SK-N-SH (cell line): Measurements from ENCODE around the gene NPAS3.

Source experiments
- EZH2phosphoT487 ChIP-seq: fragments of 200-600 bp; sonication (generic); IDR thresholded peaks from 2 replicates; pipeline ENCODE4 v1.6.1; 2017; ENCODE audit warnings: low read depth, mixed run types, mild to moderate bottlenecking, antibody characterized with exemption, moderate library complexity, borderline replicate concordance
- FOSL2 ChIP-seq: IDR thresholded peaks from 2 replicates; pipeline ENCODE4 v1.4.0; 2012; ENCODE audit warnings: low read depth, mild to moderate bottlenecking, moderate library complexity, borderline replicate concordance
- FOXM1 ChIP-seq: IDR thresholded peaks from 2 replicates; pipeline ENCODE4 v1.4.0; 2012; ENCODE audit warnings: low read depth, mild to moderate bottlenecking
- RAD21 ChIP-seq: IDR thresholded peaks from 2 replicates; pipeline ENCODE4 v1.6.1; 2012; ENCODE audit warnings: mild to moderate bottlenecking, low read length
- RCOR1 ChIP-seq: fragments of 150-350 bp; IDR thresholded peaks from 2 replicates; pipeline ENCODE4 v1.6.1; 2017; ENCODE audit warnings: antibody characterized with exemption, low read length
- SIN3A ChIP-seq: IDR thresholded peaks from 2 replicates; pipeline ENCODE4 v1.6.1; 2012; ENCODE audit warnings: low read depth, mild to moderate bottlenecking, low read length, moderate library complexity, borderline replicate concordance
- SMC3 ChIP-seq: IDR thresholded peaks from 2 replicates; pipeline ENCODE4 v1.6.1; 2012; ENCODE audit warnings: low read depth, low read length, improper control_type of control experiment
- TAF1 ChIP-seq: IDR thresholded peaks from 2 replicates; pipeline ENCODE4 v1.6.1; 2012; ENCODE audit warnings: low read depth, mild to moderate bottlenecking, low read length, moderate library complexity, borderline replicate concordance
- TEAD4 ChIP-seq: IDR thresholded peaks from 2 replicates; pipeline ENCODE4 v1.4.0; 2012; ENCODE audit warnings: mild to moderate bottlenecking, borderline replicate concordance; ENCODE audit not compliant: insufficient read depth
- USF2 ChIP-seq: fragments of 150-350 bp; IDR thresholded peaks from 2 replicates; pipeline ENCODE4 v1.6.1; 2017; ENCODE audit warnings: antibody characterized with exemption, low read length, low read depth, borderline replicate concordance
- TF ChIP-seq, protein P1 (sequence below): fragments of 200-600 bp; sonication (generic); IDR thresholded peaks from 2 replicates; pipeline ENCODE4 v1.6.1; 2017; ENCODE audit warnings: antibody characterized with exemption, mild to moderate bottlenecking, moderate library complexity
- TF ChIP-seq, protein P2 (sequence below): IDR thresholded peaks from 2 replicates; pipeline ENCODE4 v1.6.1; 2012; ENCODE audit warnings: mild to moderate bottlenecking, low read depth, low read length, moderate library complexity
- TF ChIP-seq, protein P3 (sequence below): IDR thresholded peaks from 2 replicates; pipeline ENCODE4 v1.4.0; 2012; ENCODE audit warnings: low read depth

DNA sequence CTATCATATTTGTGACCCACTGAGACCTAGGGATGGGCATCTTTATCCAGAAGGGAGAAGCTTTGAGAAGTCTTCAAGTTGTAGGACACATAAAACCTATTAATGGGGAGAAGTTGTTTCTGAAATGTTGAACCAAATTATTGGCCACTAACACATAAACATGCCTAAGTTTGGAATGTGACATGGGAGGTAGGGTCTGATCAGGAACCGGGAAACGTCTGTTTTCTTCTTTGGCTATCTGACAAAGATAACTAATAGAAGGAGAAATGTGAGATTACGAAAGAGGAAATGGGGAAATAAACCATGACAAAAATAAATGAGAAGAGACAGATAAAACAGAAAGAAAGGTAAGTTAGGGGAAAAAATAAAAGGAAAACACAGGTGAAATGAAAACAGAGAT is 586.9 kb downstream of the NPAS3 start:
- TF ChIP-seq, protein P1, sequence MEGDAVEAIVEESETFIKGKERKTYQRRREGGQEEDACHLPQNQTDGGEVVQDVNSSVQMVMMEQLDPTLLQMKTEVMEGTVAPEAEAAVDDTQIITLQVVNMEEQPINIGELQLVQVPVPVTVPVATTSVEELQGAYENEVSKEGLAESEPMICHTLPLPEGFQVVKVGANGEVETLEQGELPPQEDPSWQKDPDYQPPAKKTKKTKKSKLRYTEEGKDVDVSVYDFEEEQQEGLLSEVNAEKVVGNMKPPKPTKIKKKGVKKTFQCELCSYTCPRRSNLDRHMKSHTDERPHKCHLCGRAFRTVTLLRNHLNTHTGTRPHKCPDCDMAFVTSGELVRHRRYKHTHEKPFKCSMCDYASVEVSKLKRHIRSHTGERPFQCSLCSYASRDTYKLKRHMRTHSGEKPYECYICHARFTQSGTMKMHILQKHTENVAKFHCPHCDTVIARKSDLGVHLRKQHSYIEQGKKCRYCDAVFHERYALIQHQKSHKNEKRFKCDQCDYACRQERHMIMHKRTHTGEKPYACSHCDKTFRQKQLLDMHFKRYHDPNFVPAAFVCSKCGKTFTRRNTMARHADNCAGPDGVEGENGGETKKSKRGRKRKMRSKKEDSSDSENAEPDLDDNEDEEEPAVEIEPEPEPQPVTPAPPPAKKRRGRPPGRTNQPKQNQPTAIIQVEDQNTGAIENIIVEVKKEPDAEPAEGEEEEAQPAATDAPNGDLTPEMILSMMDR, result no peak
- TF ChIP-seq, protein P2, sequence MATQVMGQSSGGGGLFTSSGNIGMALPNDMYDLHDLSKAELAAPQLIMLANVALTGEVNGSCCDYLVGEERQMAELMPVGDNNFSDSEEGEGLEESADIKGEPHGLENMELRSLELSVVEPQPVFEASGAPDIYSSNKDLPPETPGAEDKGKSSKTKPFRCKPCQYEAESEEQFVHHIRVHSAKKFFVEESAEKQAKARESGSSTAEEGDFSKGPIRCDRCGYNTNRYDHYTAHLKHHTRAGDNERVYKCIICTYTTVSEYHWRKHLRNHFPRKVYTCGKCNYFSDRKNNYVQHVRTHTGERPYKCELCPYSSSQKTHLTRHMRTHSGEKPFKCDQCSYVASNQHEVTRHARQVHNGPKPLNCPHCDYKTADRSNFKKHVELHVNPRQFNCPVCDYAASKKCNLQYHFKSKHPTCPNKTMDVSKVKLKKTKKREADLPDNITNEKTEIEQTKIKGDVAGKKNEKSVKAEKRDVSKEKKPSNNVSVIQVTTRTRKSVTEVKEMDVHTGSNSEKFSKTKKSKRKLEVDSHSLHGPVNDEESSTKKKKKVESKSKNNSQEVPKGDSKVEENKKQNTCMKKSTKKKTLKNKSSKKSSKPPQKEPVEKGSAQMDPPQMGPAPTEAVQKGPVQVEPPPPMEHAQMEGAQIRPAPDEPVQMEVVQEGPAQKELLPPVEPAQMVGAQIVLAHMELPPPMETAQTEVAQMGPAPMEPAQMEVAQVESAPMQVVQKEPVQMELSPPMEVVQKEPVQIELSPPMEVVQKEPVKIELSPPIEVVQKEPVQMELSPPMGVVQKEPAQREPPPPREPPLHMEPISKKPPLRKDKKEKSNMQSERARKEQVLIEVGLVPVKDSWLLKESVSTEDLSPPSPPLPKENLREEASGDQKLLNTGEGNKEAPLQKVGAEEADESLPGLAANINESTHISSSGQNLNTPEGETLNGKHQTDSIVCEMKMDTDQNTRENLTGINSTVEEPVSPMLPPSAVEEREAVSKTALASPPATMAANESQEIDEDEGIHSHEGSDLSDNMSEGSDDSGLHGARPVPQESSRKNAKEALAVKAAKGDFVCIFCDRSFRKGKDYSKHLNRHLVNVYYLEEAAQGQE, result no peak
- no peak for TF ChIP-seq SMC3
- no peak for TF ChIP-seq USF2
- TF ChIP-seq, protein P3, sequence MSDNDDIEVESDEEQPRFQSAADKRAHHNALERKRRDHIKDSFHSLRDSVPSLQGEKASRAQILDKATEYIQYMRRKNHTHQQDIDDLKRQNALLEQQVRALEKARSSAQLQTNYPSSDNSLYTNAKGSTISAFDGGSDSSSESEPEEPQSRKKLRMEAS, result no peak
- TF ChIP-seq TAF1, result no peak
- no peak for TF ChIP-seq FOSL2
- TF ChIP-seq TEAD4, result no peak
- TF ChIP-seq SIN3A, result no peak
- TF ChIP-seq EZH2phosphoT487, result no peak
- no peak for TF ChIP-seq RCOR1
- no peak for TF ChIP-seq FOXM1
- no peak for TF ChIP-seq RAD21
